Fibroblast of lung (primary cell): ENCODE measurements around the gene ALOX12B. TPM values are rescaled to one million over a fixed set of nuclear protein-coding genes. Genes with fewer than 3 reads are reported as not detected.
"Not testable (repeated sequence)": the region's sequence is repeated elsewhere in the genome, so short reads cannot be mapped to it uniquely, and the experiment has no call there.

Experiments used
- DNase-seq, 2 donors: peaks; one replicate each; pipeline versions ENCODE4 v3.0.0 to v3.0.0-alpha.2; 2010; ENCODE audit warnings: low read depth in 2 of 2
- H2AFZ ChIP-seq: 2 replicates; pipeline ENCODE4 v1.5.1; 2012; ENCODE audit warnings: low read length, control low read depth, inconsistent platforms
- H3K27ac ChIP-seq: 2 replicates; pipeline ENCODE4 v1.5.1; 2011; ENCODE audit warnings: low read length, control low read depth; ENCODE audit not compliant: insufficient read depth
- H3K27me3 ChIP-seq: 2 replicates; pipeline ENCODE4 v1.5.1; 2011; ENCODE audit warnings: mild to moderate bottlenecking, low read length; ENCODE audit not compliant: control insufficient read depth, insufficient read depth
- H3K36me3 ChIP-seq: 2 replicates; pipeline ENCODE4 v1.5.1; 2011; ENCODE audit warnings: low read length; ENCODE audit not compliant: control insufficient read depth, insufficient read depth
- H3K4me1 ChIP-seq: 2 replicates; pipeline ENCODE4 v1.5.1; 2011; ENCODE audit warnings: low read length; ENCODE audit not compliant: control insufficient read depth, insufficient read depth; ENCODE audit errors: extremely low read depth
- H3K4me2 ChIP-seq: 2 replicates; pipeline ENCODE4 v1.5.1; 2011; ENCODE audit warnings: low read length, control low read depth; ENCODE audit not compliant: insufficient read depth; ENCODE audit errors: extremely low read depth
- H3K4me3 ChIP-seq, 4 experiments: fragments of 200-600 bp in 1 of 4; sonication (generic) in 1 of 4; replicated peaks in 1 of 4; 2 replicates each; pipeline ENCODE4 v1.5.1; 2011 to 2016; ENCODE audit warnings: low read length in 4 of 4, low read depth in 3 of 4, mild to moderate bottlenecking in 3 of 4, control low read depth in 2 of 4, inconsistent platforms in 1 of 4, mixed read lengths in 1 of 4; ENCODE audit not compliant: insufficient read depth in 1 of 4; ENCODE audit errors: control extremely low read depth in 1 of 4
- H3K79me2 ChIP-seq: 2 replicates; pipeline ENCODE4 v1.5.1; 2012; ENCODE audit warnings: mild to moderate bottlenecking, low read length, inconsistent platforms; ENCODE audit not compliant: control insufficient read depth, insufficient read depth
- H3K9ac ChIP-seq: 2 replicates; pipeline ENCODE4 v1.5.1; 2011; ENCODE audit warnings: mild to moderate bottlenecking, low read length, control low read depth; ENCODE audit not compliant: insufficient read depth
- H3K9me3 ChIP-seq: 2 replicates; pipeline ENCODE4 v1.5.1; 2012; ENCODE audit warnings: low read depth, low read length; ENCODE audit not compliant: control insufficient read depth, insufficient read depth
- H4K20me1 ChIP-seq: 2 replicates; pipeline ENCODE4 v1.5.1; 2011; ENCODE audit warnings: low read length; ENCODE audit not compliant: control insufficient read depth, insufficient read depth; ENCODE audit errors: extremely low read depth
- EZH2 ChIP-seq: IDR thresholded peaks from 2 replicates; pipeline ENCODE4 v1.5.1; 2012; ENCODE audit warnings: low read length, control low read depth, mild to moderate bottlenecking; ENCODE audit errors: missing control alignments
- polyA plus RNA-seq, 2 donors: library from polyadenylated mRNA; depleted of rRNA in 1 of 2; stranded (reverse) in 1 of 2; unstranded in 1 of 2; fragments of >200 nt; gene quantifications; 2 replicates each; pipeline ENCODE4 v1.2.1, GENCODE V29; 2011 to 2012; ENCODE audit warnings: missing spikeins in 1 of 2
- total RNA-seq: library from RNA; depleted of rRNA; stranded (reverse); fragments of >200 nt; gene quantifications from 2 replicates; pipeline ENCODE4 v1.2.1, GENCODE V29; 2014
- TF ChIP-seq, protein P1 (sequence below), 2 donors: IDR thresholded peaks in 1 of 2; conservative IDR thresholded peaks in 1 of 2; 1 replicate in 1 of 2; 2 replicates in 1 of 2; pipeline ENCODE4 v1.5.1; 2011 to 2012; ENCODE audit warnings: low read length in 2 of 2, control low read depth in 1 of 2, inconsistent platforms in 1 of 2, low read depth in 1 of 2, mild to moderate bottlenecking in 1 of 2

Gene ALOX12B
- total and polyA plus RNA-seq, 2 donors (not counting 1 experiment from before 2014, with no cell fraction given), result not detected

DNA sequence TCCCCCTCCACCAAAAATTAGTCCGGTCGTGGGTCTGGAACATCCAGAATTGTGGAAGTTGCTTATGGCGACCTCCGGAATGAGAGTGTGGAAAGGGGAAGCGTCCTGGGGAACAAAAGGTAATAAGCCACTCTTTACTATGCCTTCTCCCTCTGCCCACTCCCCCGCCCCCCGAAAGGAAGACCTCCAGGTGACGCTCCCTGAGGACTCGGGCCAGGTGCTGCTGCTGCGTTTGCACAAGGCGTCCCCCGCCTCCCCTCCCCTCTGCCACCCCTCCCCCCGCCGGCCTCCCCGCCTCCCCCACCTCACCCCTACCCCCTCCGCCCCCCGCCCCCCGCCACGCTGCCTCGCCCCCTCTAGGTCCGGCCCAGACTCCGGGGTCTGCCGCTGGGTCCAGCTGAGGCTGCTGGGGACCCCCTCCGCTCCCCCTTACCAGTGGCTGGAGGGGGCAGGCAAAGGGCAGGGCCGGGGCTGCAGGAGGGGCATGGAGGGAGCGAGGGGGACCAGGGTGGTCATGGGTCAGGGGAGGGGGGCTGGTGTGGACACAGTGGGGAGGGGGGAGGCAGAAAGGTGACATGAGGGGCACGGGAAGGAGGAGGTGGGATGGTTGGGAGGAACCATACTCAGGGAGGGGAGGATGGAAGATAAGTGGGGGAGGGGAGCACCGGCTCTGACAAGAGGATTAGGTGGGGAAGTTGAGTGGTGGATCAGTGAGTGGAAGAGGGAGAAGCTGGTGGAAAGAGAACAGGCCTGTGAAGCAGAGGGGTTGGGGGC lies 23.6 kb downstream of the ALOX12B start:
- H3K4me1 ChIP-seq, result no peaks in the 10 kb centered on the region
- H3K9ac ChIP-seq, result no peak overlapping the region
- H3K9me3 ChIP-seq, result no peaks in the 10 kb centered on the region
- H3K36me3 ChIP-seq, result no peaks in the 10 kb centered on the region
- no peak for DNase-seq
- H3K27me3 ChIP-seq, result peaks cover 56% of the 10 kb centered on the region
- no peak overlapping the region for H3K27ac ChIP-seq
- TF ChIP-seq EZH2, result no peak
- TF ChIP-seq, protein P1, sequence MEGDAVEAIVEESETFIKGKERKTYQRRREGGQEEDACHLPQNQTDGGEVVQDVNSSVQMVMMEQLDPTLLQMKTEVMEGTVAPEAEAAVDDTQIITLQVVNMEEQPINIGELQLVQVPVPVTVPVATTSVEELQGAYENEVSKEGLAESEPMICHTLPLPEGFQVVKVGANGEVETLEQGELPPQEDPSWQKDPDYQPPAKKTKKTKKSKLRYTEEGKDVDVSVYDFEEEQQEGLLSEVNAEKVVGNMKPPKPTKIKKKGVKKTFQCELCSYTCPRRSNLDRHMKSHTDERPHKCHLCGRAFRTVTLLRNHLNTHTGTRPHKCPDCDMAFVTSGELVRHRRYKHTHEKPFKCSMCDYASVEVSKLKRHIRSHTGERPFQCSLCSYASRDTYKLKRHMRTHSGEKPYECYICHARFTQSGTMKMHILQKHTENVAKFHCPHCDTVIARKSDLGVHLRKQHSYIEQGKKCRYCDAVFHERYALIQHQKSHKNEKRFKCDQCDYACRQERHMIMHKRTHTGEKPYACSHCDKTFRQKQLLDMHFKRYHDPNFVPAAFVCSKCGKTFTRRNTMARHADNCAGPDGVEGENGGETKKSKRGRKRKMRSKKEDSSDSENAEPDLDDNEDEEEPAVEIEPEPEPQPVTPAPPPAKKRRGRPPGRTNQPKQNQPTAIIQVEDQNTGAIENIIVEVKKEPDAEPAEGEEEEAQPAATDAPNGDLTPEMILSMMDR (conservative IDR thresholded peaks at IDR 0.05 in 1 of 2, IDR thresholded peaks at IDR 0.05 in 1 of 2; ENCODE audit: low read depth in 1 of 2, low read length in 2 of 2), result no peak
- H2AFZ ChIP-seq, result no peak overlapping the region
- H4K20me1 ChIP-seq, result no peaks in the 10 kb centered on the region
- H3K4me2 ChIP-seq, result no peak overlapping the region
- H3K4me3 ChIP-seq, result no peak overlapping the region
- no peaks in the 10 kb centered on the region for H3K79me2 ChIP-seq

DNA sequence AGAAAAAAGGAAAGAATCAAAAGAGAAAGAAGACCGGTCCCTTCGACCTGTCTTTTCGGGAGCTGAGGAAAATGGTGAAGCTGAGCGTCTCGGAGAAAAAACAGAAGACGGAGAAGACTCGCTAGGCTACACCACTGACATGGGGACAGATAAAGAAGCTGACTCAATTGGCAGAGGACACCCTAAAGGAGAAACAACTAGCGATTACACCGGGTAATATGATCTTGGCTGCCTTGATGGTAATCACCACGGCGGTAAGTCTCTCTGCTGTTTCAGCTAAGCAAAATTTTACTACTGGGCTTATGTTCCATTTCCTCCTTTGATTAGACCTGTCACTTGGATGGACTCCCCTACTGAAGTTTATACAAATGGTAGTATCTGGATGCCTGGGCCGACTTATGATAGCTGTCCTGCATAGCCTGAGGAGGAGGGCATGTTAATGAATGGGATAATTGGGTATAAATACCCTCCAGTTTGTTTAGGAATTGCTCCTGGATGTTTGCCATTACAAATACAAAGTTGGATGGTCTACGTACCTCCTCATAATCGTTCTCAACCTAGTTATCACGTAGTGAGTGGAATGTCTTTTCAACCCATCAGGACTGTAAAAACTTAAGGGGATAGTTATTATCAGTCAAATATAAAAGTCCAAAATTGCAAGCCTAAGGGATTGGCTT lies 24.6 kb downstream of the ALOX12B start:
- TF ChIP-seq, protein P1 (conservative IDR thresholded peaks at IDR 0.05 in 1 of 2, IDR thresholded peaks at IDR 0.05 in 1 of 2; ENCODE audit: low read depth in 1 of 2, low read length in 2 of 2), result no peak
- TF ChIP-seq EZH2, result peak; percentile 71
- Histone ChIP-seq H2AFZ (no peak overlapping the region), H4K20me1 (no peaks in the 10 kb centered on the region), H3K9ac (no peak overlapping the region), H3K27me3 (peaks cover 61% of the 10 kb centered on the region), H3K79me2 (no peaks in the 10 kb centered on the region), H3K36me3 (no peaks in the 10 kb centered on the region), H3K4me2 (no peak overlapping the region), H3K4me3 (peak overlapping the region in 1 of 4 experiments; percentile 8), H3K9me3 (no peaks in the 10 kb centered on the region), H3K27ac (no peak overlapping the region), H3K4me1 (no peaks in the 10 kb centered on the region)
- DNase-seq, result peak in 1 of 2 donors; percentile 15

DNA sequence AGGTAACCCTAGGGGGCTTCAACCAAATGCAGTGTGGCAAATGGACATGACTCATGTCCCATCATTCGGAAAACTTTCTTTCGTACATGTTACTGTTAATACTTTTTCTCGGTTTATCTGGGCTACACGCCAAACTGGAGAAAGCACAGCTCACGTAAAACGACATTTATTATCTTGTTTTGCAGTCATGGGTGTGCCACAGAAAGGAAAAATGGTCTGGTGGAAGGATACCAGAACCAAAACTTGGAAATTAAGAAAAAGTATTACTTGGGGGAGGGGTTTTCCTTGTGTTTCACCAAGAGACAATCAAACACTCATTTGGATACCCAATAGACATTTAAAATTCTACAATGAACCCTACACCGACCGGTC lies 25.1 kb downstream of the ALOX12B start:
- no peaks in the 10 kb centered on the region for H3K36me3 ChIP-seq
- H3K4me2 ChIP-seq, result no peak overlapping the region
- no peaks in the 10 kb centered on the region for H3K79me2 ChIP-seq
- no peak overlapping the region for H3K27ac ChIP-seq
- H3K9me3 ChIP-seq, result no peaks in the 10 kb centered on the region
- H3K4me3 ChIP-seq, result no peak overlapping the region
- H3K4me1 ChIP-seq, result no peaks in the 10 kb centered on the region
- H2AFZ ChIP-seq, result no peak overlapping the region
- no peaks in the 10 kb centered on the region for H4K20me1 ChIP-seq
- no peak overlapping the region for H3K9ac ChIP-seq
- DNase-seq, result peak; percentile 35 to 42
- TF ChIP-seq EZH2, result no peak
- TF ChIP-seq, protein P1 (conservative IDR thresholded peaks at IDR 0.05 in 1 of 2, IDR thresholded peaks at IDR 0.05 in 1 of 2; ENCODE audit: low read depth in 1 of 2, low read length in 2 of 2), result no peak
- H3K27me3 ChIP-seq, result peaks cover 59% of the 10 kb centered on the region

DNA sequence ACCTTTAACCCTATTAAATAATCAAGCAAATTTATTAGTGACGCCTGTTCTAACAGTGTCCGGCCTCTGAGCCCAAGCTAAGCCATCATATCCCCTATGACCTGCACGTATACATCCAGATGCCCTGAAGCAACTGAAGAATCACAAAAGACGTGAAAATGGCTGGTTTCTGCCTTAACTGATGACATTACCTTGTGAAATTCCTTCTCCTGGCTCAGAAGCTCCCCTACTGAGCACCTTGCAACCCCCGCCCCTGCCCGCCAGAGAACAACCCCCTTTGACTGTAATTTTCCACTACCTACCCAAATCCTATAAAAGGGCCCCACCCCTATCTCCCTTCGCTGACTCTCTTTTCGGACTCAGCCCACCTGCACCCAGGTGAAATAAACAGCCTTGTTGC lies 25.7 kb downstream of the ALOX12B start:
- H3K9me3 ChIP-seq, H3K79me2 ChIP-seq, H3K4me2 ChIP-seq, H2AFZ ChIP-seq, H4K20me1 ChIP-seq, H3K4me3 ChIP-seq, H3K9ac ChIP-seq, H3K27ac ChIP-seq, H3K4me1 ChIP-seq, DNase-seq, H3K36me3 ChIP-seq: not testable (repeated sequence)
- H3K27me3 ChIP-seq, result peaks cover 58% of the 10 kb centered on the region
